ENCODE data around the gene OR2B6. TPM values are rescaled to one million over a fixed set of nuclear protein-coding genes. Genes with fewer than 3 reads are reported as not detected.

The OR2B6 gene
- total RNA-seq, 2 experiments from 2014 or later = not detected

DNA sequence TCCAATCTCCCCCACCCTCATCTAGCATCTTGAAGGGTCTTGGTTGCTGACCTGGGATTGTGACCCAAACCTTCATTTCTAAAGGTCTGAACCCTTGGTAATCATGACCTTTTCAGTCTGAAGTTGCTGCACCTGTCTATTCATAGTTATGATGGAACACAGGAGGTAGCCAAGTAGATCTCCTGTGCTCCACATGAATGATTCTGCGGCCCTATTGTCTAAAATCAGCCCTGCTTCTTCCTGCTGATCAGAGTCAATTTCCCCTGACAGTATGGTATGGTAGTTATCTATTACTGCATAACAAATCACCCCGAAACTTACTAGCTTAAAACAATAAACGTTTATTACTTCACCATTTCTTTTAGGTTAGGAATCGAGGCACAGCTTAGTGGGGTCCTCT lies 9.0 kb downstream of the OR2B6 start:
- H3K4me1 Mint-ChIP-seq = no peaks in the 10 kb centered on the region
- POLR2A ChIA-PET = no interaction called here
- H3K36me3 Mint-ChIP-seq (ENCODE audit: low read depth) = no peaks in the 10 kb centered on the region
- no peak overlapping the region for H3K27ac Mint-ChIP-seq
- H3K27me3 Mint-ChIP-seq = peaks cover 7% of the 10 kb centered on the region
- peaks cover 2% of the 10 kb centered on the region for H3K9me3 Mint-ChIP-seq
- no peak overlapping the region for H3K4me3 Mint-ChIP-seq
- no peak for DNase-seq
- CTCF ChIA-PET = no interaction called here

DNA sequence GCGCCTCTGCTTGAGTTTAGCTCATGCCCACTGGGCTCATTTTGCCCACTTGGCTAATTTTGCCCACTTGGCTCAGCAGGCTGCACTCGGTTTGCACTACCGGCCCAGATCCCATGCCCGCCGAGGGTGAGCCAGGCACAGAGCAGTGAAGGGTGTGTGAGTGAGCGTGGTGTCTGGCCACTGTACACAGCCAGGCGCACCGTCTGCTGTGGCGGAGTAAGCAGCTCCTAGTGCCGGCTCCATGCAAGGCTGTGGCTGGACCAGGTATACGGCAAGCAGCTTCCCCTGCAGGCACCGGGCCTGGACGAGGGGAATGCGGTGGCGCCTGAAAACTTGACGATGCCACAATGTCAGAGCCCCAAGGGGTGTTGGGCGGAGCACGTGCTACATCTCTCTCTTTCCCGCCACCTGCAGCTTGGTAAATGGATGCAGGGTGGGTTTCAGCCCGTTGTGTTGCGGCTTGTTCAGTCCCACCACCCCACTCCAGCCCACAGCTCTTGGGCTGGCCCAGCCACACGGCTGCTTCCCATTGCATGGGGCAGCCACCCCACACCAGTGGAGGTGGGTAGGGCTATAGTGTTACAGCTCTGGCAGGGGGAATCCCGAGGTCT lies 9.9 kb downstream of the OR2B6 start:
- no peak for DNase-seq
- Mint-ChIP-seq H3K27ac (no peak overlapping the region), H3K9me3 (peaks cover 2% of the 10 kb centered on the region), H3K4me1 (no peaks in the 10 kb centered on the region), H3K27me3 (peaks cover 7% of the 10 kb centered on the region), H3K36me3 (ENCODE audit: low read depth) (no peaks in the 10 kb centered on the region), H3K4me3 (no peak overlapping the region)
- CTCF ChIA-PET = no interaction called here
- POLR2A ChIA-PET = no interaction called here

DNA sequence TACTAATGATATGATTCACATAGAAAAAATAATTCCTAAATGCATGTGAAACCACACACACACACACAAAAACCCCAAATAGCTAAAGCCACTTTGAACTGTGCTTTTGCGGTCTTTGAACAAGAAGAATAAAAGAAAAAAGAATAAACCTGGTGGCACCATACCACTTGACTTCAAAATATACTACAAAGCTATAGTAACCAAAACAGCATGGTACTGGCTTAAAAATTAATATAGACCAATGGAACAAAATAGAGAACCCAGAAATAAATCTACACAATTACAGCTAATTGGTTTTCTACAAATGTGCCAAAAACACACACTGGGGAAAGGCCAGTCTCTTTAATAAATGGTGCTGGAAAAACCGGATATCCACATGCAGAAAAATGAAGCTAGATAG lies 13.4 kb downstream of the OR2B6 start:
- Mint-ChIP-seq H3K9me3 (peaks cover 2% of the 10 kb centered on the region), H3K4me3 (no peak overlapping the region), H3K27ac (no peak overlapping the region), H3K4me1 (no peaks in the 10 kb centered on the region), H3K27me3 (peaks cover 11% of the 10 kb centered on the region), H3K36me3 (ENCODE audit: low read depth) (no peaks in the 10 kb centered on the region)
- POLR2A ChIA-PET = no interaction called here
- no peak for DNase-seq
- CTCF ChIA-PET = no interaction called here

DNA sequence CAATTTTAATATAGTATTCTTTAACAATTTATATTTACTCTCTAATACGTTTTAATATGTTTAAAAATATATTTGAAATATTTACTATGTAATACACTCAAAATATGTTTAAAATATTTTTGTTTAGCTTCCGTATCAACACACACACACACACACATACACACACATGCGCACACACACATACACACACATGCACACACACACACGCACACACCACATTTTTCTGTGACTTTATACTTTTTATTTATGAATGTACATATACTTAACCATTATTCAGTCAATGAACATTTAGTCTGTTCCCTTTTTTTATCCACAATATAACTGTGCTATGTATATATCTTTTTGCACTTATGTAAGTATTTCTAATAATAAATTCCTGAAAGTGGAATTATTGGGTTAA lies 15.7 kb downstream of the OR2B6 start:
- Mint-ChIP-seq H3K9me3 (peaks cover 2% of the 10 kb centered on the region), H3K36me3 (ENCODE audit: low read depth) (no peaks in the 10 kb centered on the region), H3K27me3 (peaks cover 11% of the 10 kb centered on the region), H3K4me1 (no peaks in the 10 kb centered on the region), H3K4me3 (no peak overlapping the region), H3K27ac (no peak overlapping the region)
- ChIA-PET POLR2A (no interaction called here), CTCF (no interaction called here)
- DNase-seq = no peak

DNA sequence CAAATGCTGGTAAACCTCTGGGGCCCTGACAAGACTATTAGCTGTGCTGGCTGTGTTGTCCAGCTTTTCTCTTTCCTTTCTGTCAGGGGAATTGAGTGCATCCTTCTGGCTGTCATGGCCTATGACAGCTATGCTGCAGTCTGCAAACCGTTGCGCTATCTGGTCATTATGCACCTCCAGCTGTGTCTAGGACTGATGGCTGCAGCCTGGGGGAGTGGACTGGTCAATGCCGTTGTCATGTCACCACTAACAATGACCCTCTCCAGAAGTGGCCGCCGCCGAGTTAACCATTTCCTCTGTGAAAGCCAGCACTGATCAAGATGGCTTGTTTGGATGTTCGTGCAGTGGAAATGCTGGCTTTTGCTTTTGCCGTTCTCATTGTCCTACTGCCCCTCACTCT lies 20.3 kb downstream of the OR2B6 start:
- Mint-ChIP-seq H3K4me1 (no peaks in the 10 kb centered on the region), H3K4me3 (no peak overlapping the region), H3K27me3 (peaks cover 9% of the 10 kb centered on the region), H3K36me3 (ENCODE audit: low read depth) (no peaks in the 10 kb centered on the region), H3K9me3 (no peaks in the 10 kb centered on the region), H3K27ac (no peak overlapping the region)
- POLR2A ChIA-PET = no interaction called here
- CTCF ChIA-PET = no interaction called here
- no peak for DNase-seq

DNA sequence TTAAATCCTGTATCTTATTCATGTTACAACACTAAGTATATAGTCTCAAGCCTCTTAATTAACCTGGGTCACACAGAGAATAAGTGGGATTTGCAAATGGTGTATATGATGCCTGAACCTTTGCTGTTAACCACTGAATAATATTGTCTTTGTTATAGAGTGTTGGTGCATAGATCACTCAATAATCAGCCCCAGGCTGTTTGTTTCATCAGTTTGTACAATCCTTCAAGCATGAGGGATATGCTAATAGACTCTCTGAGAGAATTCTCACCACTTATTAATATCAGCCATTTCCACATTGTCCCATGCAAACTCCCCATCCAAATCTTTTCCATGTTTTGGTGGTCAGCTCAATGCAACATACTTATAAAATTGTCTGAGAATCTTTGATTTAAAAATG lies 21.7 kb downstream of the OR2B6 start:
- POLR2A ChIA-PET = no interaction called here

DNA sequence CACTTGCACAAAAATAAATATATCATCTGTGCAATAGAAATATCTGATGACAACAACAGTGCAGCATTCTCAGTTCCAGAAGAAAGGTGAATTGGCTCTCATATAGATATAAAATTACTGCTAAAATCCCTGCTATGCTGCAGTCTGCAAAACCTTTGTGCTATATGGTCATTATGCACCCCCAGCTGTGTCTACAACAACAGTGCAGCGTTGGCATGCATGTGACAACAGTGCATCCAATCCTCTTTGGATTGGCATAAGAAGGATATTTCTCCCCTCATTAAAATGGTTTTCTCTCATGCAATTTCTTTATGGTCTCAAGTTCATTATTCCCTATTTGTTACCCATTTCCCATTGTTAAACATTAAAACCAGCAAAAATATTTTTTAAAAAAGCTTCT lies 23.1 kb downstream of the OR2B6 start:
- DNase-seq = no peak
- CTCF ChIA-PET = no interaction called here
- Mint-ChIP-seq H3K27ac (no peak overlapping the region), H3K4me1 (no peaks in the 10 kb centered on the region), H3K9me3 (no peaks in the 10 kb centered on the region), H3K27me3 (peaks cover 7% of the 10 kb centered on the region), H3K36me3 (ENCODE audit: low read depth) (no peaks in the 10 kb centered on the region), H3K4me3 (no peak overlapping the region)
- POLR2A ChIA-PET = no interaction called here

More for the DNA sequence above, 21.7 kb downstream of the OR2B6 start:
- no peaks in the 10 kb centered on the region for H3K36me3 Mint-ChIP-seq (ENCODE audit: low read depth)
- no peaks in the 10 kb centered on the region for H3K9me3 Mint-ChIP-seq
- peaks cover 9% of the 10 kb centered on the region for H3K27me3 Mint-ChIP-seq
- no peak for DNase-seq
- H3K4me1 Mint-ChIP-seq = no peaks in the 10 kb centered on the region
- CTCF ChIA-PET = no interaction called here
- no peak overlapping the region for H3K4me3 Mint-ChIP-seq
- no peak overlapping the region for H3K27ac Mint-ChIP-seq

DNA sequence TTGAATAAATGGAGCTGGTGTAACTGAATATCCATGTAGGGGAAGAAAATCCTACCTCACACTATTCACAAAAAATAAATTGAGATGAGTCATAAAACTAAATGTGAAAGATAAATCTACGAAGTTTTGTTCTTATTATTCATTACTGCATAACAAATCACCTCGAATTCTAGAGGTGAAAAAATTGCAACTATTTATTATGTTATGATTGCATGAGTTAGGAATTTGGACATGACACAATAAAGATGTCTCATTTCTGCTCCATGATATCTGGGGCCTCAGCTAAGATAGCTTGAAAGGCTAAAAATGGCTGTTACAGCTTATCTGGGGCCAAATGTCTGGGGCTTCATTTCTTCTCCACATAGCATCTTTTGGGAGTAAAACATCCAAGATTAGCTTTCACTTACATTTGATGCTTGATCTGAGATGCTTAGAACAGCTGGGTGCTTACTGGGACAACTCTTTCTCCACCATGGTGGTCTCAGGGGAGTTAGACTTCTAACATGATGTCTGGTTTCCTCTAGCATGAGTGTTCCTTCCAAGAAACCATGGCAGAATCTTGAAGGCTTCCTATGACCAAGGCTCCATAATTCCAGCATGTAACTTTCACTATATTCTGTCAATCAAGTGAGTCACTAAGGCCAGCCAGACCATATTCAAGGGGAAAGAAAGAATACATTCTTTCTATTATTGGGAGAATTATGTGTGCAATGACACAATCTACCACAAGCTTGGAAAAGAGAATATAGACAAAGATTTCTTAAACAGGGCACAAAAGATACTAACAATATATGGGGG lies 30.1 kb downstream of the OR2B6 start:
- no peak overlapping the region for H3K4me3 Mint-ChIP-seq
- peaks cover 33% of the 10 kb centered on the region for H3K27me3 Mint-ChIP-seq
- no peaks in the 10 kb centered on the region for H3K9me3 Mint-ChIP-seq
- no peak for DNase-seq
- POLR2A ChIA-PET = no interaction called here
- no peak overlapping the region for H3K27ac Mint-ChIP-seq
- H3K36me3 Mint-ChIP-seq (ENCODE audit: low read depth) = no peaks in the 10 kb centered on the region
- CTCF ChIA-PET = no interaction called here
- H3K4me1 Mint-ChIP-seq = no peaks in the 10 kb centered on the region

DNA sequence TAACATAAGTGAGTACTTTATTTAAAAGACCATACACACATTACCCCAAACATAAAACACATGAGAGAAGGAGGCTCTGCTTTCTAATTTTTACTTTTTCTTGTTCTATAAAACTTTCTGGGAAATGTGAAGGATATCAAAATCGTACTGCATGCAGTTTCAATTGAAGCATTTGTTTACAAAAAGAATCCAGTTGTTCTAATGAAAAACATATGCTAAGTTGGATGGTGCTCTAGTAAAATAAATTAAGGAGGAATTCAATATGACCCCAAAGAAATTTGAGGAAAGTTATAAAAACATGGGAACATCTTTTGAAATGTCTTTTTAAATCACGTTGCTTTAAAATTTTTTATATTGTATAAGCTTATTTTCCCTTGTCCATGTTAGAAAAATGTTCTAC lies 37.6 kb downstream of the OR2B6 start:
- ChIA-PET CTCF (no interaction called here), POLR2A (no interaction called here)
- no peaks in the 10 kb centered on the region for H3K9me3 Mint-ChIP-seq
- DNase-seq = no peak
- peaks cover 19% of the 10 kb centered on the region for H3K27me3 Mint-ChIP-seq
- H3K27ac Mint-ChIP-seq = no peak overlapping the region
- no peak overlapping the region for H3K4me3 Mint-ChIP-seq
- H3K36me3 Mint-ChIP-seq (ENCODE audit: low read depth) = no peaks in the 10 kb centered on the region
- H3K4me1 Mint-ChIP-seq = no peaks in the 10 kb centered on the region

DNA sequence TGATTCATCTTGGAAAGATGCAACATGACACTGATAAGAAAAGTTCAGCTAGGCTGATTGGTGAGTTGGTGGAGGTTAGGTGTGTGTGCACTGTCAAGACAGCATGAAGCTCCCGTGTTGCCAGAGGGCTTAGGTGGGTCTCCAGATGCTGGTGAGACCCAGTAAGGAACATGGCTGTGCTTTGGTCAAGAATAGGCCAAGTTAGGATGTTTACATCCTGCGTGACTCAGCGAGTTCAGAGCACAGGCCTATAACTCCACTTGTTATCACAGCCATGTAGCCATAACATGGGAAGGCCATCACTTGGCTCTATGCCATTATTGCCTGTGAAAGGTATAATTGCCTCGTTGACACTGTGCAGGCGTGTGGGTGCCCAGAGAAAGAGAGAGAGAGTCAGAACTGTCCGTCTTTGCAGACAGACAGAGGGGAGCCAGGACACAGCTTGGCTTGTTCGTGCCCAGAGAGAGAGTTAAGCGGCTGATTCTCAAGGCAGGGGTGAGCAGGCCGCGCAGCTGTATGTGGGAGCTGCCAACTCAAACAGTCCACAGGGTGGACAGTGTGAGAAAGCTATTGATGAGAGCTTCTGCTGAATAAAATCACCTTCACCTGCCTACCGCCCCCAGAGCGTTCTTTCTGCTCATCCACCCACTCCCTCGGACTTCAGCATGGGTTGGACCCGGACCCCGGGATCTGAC lies 43.5 kb downstream of the OR2B6 start:
- no peaks in the 10 kb centered on the region for H3K9me3 Mint-ChIP-seq
- H3K4me3 Mint-ChIP-seq = no peak overlapping the region
- DNase-seq = no peak
- CTCF ChIA-PET = no interaction called here
- no peaks in the 10 kb centered on the region for H3K36me3 Mint-ChIP-seq (ENCODE audit: low read depth)
- peaks cover 7% of the 10 kb centered on the region for H3K27me3 Mint-ChIP-seq
- H3K27ac Mint-ChIP-seq = no peak overlapping the region
- H3K4me1 Mint-ChIP-seq = no peaks in the 10 kb centered on the region
- POLR2A ChIA-PET = no interaction called here

DNA sequence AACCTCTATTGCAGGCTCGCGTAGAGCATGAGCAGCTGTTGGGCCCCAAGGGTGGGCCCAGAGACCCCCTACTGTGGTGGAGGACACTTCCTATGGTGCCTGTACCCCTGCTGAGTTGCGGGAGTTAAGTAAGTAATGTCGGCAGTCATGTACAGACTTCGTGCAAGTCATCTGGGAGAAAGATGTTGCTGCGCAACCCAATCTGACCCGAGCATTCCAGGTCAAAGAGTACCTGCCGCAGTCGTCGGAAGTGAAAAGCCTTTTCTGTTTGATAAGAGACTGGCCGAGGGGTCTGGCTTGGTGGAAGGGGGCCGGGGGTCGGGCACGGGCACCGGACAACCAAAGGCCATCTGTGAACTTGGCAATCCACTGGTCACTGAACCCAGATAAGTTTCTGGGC lies 44.3 kb downstream of the OR2B6 start:
- no peak overlapping the region for H3K27ac Mint-ChIP-seq

DNA sequence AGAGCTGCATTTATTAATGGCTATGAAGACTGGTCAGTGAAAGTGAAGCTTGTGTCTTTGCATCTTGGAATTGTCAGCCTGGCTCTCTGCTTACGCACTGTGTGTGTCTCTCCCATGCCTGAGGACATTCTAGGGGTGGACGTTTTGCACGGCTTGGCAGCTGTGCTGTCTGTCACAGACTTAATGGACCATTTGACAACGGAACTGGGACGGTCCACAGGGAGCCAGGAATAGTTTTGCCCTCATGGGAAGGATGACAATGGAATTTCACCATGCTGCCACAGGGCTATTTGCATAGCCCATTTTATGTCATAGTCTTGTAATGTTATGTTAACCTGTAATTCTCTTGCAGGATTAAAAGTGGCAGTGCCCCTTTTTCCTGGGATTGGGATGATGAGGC lies 44.7 kb downstream of the OR2B6 start:
- Mint-ChIP-seq H3K4me3 (no peak overlapping the region), H3K27me3 (peaks cover 12% of the 10 kb centered on the region), H3K27ac (no peak overlapping the region), H3K36me3 (ENCODE audit: low read depth) (no peaks in the 10 kb centered on the region), H3K4me1 (no peaks in the 10 kb centered on the region), H3K9me3 (no peaks in the 10 kb centered on the region)
- ChIA-PET POLR2A (no interaction called here), CTCF (no interaction called here)
- no peak for DNase-seq

More for the DNA sequence above, 44.3 kb downstream of the OR2B6 start:
- H3K4me3 Mint-ChIP-seq = no peak overlapping the region
- CTCF ChIA-PET = no interaction called here
- H3K4me1 Mint-ChIP-seq = no peaks in the 10 kb centered on the region
- no peaks in the 10 kb centered on the region for H3K36me3 Mint-ChIP-seq (ENCODE audit: low read depth)
- POLR2A ChIA-PET = no interaction called here
- DNase-seq = no peak
- H3K27me3 Mint-ChIP-seq = peaks cover 12% of the 10 kb centered on the region
- no peaks in the 10 kb centered on the region for H3K9me3 Mint-ChIP-seq

DNA sequence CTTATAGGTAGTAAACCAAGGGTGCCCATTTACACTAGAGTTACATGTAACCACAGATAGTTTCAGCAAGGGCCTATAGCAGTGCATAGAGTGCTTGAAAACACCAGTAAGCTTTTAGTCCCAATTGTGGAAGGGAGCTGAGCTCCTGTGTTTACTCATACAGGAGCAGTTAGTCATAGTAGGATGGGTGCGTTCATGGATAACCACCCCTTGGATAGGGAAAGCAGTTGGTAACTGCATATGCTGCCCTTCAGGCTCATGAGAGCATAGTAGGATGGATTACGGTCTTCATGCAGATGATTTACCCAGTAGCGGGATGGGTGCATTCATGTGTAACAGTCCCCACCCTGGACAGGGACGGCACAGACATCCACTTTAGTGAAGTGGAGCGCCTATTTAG lies 45.1 kb downstream of the OR2B6 start:
- no peaks in the 10 kb centered on the region for H3K4me1 Mint-ChIP-seq
- ChIA-PET POLR2A (no interaction called here), CTCF (no interaction called here)
- H3K27me3 Mint-ChIP-seq = peaks cover 12% of the 10 kb centered on the region
- H3K27ac Mint-ChIP-seq = no peak overlapping the region
- no peak overlapping the region for H3K4me3 Mint-ChIP-seq
- DNase-seq = no peak
- no peaks in the 10 kb centered on the region for H3K9me3 Mint-ChIP-seq
- H3K36me3 Mint-ChIP-seq (ENCODE audit: low read depth) = no peaks in the 10 kb centered on the region

DNA sequence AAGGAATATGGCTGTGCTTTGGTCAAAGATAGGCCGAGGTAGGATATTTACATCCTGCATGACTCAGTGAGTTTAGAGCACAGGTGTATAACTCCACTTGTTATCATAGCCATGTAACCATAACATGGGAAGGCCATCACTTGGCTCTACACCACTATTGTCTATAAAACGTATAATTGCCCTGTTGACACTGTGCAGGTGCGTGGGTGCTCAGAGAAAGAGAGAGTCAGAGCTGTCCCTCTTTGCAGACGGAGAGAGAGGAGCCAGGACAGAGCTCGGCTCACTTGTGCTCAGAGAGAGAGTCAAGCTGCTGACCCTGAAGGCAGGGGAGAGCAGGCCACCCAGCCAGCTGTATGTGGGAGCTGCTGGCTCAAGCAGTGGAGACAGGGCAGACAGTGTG lies 46.0 kb downstream of the OR2B6 start:
- Mint-ChIP-seq H3K4me3 (no peak overlapping the region), H3K27ac (no peak overlapping the region), H3K4me1 (no peaks in the 10 kb centered on the region), H3K27me3 (peaks cover 12% of the 10 kb centered on the region), H3K9me3 (no peaks in the 10 kb centered on the region), H3K36me3 (ENCODE audit: low read depth) (no peaks in the 10 kb centered on the region)
- no peak for DNase-seq
- CTCF ChIA-PET = no interaction called here
- POLR2A ChIA-PET = no interaction called here

All from activated CD4-positive, alpha-beta memory T cell treated with anti-CD3 and anti-CD28 coated beads, Interleukin-2, amount 10 ng/mL, durations not matched to agents 7 days and 5 days (primary cell).